ENCODE results near the gene RAPGEF3.

Gene RAPGEF3

GRCh38 chr12:47789712-47790489 lies 31.2 kb upstream of the RAPGEF3 start:
- DNase-seq (ENCODE audit: low read depth) = no peak

DNA sequence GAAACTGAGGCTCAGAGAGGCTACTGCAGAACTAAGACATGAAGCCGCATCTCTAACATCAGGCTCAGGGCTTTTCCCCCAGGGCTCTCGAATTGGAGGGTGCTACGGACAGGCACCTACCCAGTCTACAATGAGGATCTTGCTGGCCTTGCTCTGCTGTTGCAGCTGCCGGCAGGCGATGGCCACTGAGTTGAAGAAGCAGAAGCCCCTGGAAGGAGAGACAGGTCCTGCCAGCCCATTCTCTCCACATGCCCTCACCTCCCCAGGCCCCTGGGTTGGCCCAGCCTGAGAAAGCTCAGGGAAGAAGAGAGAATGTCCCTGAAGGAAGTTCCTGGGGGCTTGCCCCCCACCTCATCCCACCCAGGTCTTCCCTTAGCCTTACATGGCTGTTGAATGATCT lies 30.5 kb upstream of the RAPGEF3 start:
- DNase-seq (ENCODE audit: low read depth) = no peak

GRCh38 chr12:47787596-47788319 lies 29.1 kb upstream of the RAPGEF3 start:
- DNase-seq (ENCODE audit: low read depth) = no peak

- no peak for DNase-seq (ENCODE audit: low read depth)
These were observed 28.1 kb upstream of the RAPGEF3 start for GRCh38 chr12:47786662-47787280.

DNA sequence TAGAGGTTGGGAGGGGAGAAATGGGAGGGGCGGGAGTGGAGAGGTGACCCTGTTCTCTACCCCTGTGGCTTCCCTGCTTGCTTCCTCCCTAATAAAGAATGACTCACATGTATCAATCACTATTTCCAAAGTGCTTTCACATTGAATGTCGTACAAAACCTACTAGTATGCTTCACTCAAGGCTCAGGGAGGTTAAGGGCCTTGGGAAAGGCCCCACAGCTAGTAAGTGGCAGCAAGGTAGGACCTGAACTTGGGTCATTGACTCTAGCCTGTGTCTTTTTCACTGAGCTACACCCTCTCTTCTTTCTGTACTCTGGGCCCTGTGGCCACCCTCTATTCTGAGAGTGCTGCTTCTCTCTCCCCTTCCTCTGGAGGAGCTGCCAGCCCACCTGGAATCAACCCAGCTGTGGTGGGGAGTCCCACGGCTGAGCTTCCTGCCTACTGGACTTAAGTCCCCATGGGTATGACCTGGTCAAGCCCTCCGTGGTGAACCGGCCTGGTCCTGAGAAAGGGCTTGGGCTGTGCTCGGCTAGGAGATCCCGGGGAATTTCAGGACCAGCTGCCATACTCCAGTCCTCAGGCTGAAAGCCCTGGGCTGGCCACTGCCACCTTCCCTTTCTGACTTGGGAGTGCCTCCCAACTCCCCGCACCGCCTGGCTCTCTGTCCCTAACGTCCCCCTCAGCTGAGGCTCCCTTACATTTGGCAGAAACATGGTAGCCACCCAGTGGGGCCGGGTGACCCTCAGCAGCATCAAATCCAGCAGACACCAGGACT lies 27.4 kb upstream of the RAPGEF3 start:
- no peak for DNase-seq (ENCODE audit: low read depth)

GRCh38 chr12:47785036-47785886 lies 26.6 kb upstream of the RAPGEF3 start:
- DNase-seq (ENCODE audit: low read depth) = no peak

DNA sequence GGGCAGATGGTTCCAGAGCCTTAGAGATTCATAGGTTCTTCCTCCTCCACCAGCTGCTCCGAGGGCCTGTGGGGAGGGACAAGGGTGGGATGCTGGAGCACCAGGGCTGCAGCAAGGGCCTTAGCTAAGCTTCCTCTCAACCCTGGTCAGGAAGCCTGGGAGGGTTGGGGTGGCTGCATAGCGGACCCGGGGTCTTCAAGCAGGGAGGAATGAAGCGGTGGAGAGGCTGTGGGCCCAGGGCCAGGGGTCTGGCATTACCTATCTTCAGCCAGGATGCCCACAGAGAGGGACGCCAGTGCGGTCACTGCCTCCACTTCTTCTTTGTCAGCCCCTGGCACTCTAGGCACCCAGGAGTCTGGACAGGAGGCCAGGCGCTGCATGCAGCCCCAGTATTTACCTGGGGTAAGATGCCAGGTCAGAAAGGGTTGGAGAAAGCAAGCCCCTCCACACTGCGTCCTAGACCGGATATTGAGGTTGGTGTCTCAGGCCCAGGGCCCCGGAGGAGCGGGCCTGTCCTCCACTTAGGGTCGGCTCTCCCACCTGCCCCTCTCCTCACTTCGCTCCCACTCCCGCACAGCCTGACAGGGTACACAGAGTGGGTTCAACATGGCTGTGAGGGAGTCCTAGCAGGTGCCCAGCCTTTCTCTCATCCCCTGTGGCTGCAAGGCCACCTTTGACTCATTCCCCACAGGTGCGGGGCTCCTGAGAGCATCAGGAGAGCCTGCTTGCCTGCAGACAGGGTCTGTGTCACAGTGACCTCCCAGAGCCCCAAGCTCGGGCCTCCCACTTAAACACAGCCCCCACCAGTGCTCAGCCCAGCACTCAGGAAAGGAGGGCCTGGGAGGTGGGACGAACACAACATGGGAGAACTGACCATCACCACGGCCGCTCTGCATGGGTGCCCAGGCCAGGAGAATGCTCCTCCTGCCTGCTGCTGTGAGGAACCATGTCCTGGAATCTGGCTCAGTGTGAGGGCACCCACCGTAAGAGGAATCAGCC lies 25.4 kb upstream of the RAPGEF3 start:
- no peak for DNase-seq (ENCODE audit: low read depth)

- DNase-seq (ENCODE audit: low read depth) = no peak
These were observed 24.5 kb upstream of the RAPGEF3 start for GRCh38 chr12:47783024-47783755.

DNA sequence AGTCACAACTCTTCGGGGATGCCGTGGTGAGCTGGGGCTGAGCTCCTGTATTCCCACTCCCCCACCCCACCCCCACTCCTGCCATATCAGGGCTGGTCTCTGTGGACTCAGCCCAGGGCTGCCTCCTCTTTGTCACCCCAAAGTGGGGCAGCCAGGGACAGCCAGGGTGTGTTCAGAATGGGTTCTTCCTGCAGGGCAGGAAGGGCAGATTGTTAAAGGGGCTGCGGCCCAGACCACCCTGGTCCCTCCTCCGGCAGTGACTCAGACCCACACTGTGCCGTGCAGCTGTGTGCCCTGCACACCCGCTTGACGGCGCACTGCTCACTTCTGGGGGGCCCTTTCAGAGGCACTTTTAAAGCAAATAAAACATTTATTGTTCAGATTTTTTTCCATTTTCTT lies 23.7 kb upstream of the RAPGEF3 start:
- no peak for DNase-seq (ENCODE audit: low read depth)

GRCh38 chr12:47781479-47782371 lies 23.0 kb upstream of the RAPGEF3 start:
- DNase-seq (ENCODE audit: low read depth) = no peak

DNA sequence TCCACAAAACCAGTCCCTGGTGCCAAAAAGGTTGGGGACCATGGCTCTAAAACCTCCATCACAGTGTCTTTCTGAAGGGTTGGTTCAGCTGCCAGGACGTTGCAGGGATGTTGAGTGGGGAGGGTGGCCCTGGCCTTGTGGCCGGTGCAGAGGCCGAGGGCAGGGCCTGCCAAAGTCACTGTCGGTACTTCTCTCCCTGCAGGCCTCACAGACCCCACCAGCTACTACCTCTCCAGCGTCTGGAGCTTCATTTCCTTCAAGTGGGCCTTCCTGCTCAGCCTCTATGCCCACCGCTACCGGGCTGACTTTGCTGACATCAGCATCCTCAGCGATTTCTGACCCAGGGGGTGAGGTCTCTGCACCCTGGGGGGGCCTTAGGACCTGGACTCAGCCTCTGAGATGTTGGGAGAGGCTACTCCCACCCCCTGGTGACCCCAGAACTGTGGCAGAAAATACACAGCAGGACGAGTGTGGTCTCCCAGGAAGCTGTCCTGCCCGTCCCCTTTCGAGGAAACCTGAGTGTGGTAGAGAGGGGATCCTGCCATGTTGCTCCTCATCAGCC lies 21.3 kb upstream of the RAPGEF3 start:
- DNase-seq (ENCODE audit: low read depth) = no peak

GRCh38 chr12:47779301-47779942 lies 20.7 kb upstream of the RAPGEF3 start:
- peak; percentile 66 for DNase-seq (ENCODE audit: low read depth)

DNA sequence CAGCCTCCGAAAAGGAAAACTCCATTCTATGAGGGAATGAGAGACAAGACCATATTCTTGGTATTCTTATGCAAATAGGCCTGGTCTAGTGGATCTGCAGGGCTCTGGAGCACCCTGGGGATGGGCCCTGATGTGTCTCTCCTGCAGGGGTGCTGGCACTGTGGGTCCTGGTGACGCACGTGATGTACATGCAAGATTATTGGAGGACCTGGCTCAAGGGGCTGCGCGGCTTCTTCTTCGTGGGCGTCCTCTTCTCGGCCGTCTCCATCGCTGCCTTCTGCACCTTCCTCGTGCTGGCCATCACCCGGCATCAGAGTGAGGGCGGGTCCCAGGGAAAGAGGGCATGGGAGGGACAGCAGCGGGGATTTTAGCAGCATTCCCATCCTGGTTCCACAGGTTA lies 20.2 kb upstream of the RAPGEF3 start:
- DNase-seq (ENCODE audit: low read depth) = no peak

GRCh38 chr12:47777741-47778558 lies 19.3 kb upstream of the RAPGEF3 start:
- DNase-seq (ENCODE audit: low read depth) = no peak

GRCh38 chr12:47777151-47777550 lies 18.5 kb upstream of the RAPGEF3 start:
- no peak for DNase-seq (ENCODE audit: low read depth)

DNA sequence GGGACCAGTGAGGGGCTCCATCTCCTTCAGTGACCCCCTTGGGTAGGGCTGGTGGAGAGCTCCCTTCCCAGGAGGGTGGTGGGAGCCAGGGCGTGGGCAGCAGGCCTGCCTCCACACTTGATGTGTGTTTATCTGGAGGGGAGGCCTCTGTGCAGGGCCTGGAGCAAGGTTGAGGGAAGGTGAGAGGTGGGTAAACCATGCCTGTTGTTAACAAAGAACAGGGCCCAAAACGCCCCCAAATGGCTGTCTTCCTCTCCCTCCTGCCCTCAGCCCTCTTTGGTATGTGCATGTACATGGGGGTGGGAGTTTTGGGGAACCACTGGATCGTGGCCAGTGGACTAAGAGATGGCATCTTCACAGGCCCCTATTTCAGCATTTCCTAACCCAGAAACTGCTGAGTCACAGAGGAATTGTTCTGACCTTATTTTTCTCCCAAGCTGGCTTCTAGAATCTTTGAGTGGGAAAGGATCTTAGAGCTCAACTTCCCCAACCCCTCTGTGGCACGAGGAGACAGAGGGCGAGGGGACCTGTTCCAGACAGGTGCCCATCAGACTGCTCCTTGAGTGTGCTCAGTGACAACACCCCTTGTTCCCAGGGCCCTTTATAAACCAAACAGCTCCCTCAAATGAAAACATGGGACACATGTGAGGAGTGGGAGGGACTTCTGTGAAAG lies 17.9 kb upstream of the RAPGEF3 start:
- DNase-seq (ENCODE audit: low read depth) = no peak

All from T-helper 22 cell (primary cell).